ENCODE measurements around the gene TNNI3. TPM values are rescaled to one million over a fixed set of nuclear protein-coding genes. Genes with fewer than 3 reads are reported as not detected.

TNNI3 gene
- total RNA-seq, 2 experiments from 2014 or later = not detected

GRCh38 chr19:55117663-55118391 lies 39.7 kb downstream of the TNNI3 start:
- H3K4me1 ChIP-seq (ENCODE audit: insufficient read depth, low read length) = peaks cover 47% of the 10 kb centered on the region
- H3K4me3 ChIP-seq (ENCODE audit: low read length) = peak overlapping the region; percentile 60
- ATAC-seq (ENCODE audit: poor library complexity) (peak; percentile 89), DNase-seq (peak; percentile 91 to 99 (median 97))
- H3K27me3 ChIP-seq (ENCODE audit: control insufficient read depth in 1 of 2, insufficient read depth in 2 of 2, low read length in 2 of 2) = no peaks in the 10 kb centered on the region
- H3K27ac Mint-ChIP-seq = peak overlapping the region; percentile 85
- H3K27me3 Mint-ChIP-seq = no peaks in the 10 kb centered on the region
- H3K36me3 Mint-ChIP-seq (ENCODE audit: low read depth) = peaks cover 16% of the 10 kb centered on the region
- ChIA-PET POLR2A (interaction anchor here (0.6 to 2.1 kb wide), 17 partner anchors 29 to 669 kb away, joined by 3 to 11 read pairs (median 4); partner anchors contain the start of genes DNAAF3, FIZ1, HSPBP1 and KMT5C), CTCF (interaction anchor here (1.0 to 2.4 kb wide), 3 partner anchors 29 to 359 kb away, joined by 3 to 8 read pairs (median 5); partner anchors contain the start of gene ZNF628)
- intact Hi-C loops (cut with DNase I, micrococcal nuclease) = loop anchor here in 1 of 2 experiments (1.0 to 5.0 kb wide), 7 partner anchors 29 to 539 kb away; partner anchors contain the start of genes PPP6R1, RDH13 and U2AF2
- no peak for TF ChIP-seq CTCF (IDR thresholded peaks at IDR 0.05)
- no peak overlapping the region for H3K27ac ChIP-seq (ENCODE audit: low read depth in 1 of 2, low read length in 2 of 2)
- H3K9me3 ChIP-seq (ENCODE audit: control insufficient read depth in 1 of 2, insufficient read depth in 1 of 2, low read length in 2 of 2) = peaks cover 0 to 3% of the 10 kb centered on the region in 2 experiments
- H3K36me3 ChIP-seq (ENCODE audit: insufficient read depth, low read length) = peaks cover 9% of the 10 kb centered on the region
- peaks cover 37% of the 10 kb centered on the region for H3K4me1 Mint-ChIP-seq (ENCODE audit: low read depth)
- peak overlapping the region; percentile 92 for H3K4me3 Mint-ChIP-seq
- H3K9me3 Mint-ChIP-seq = no peaks in the 10 kb centered on the region

- TF ChIP-seq CTCF (IDR thresholded peaks at IDR 0.05) = no peak
- Mint-ChIP-seq H3K27ac (peak within 1 kb of the TSS; percentile 86), H3K27me3 (no peaks in the 10 kb centered on the region), H3K4me1 (ENCODE audit: low read depth) (peaks cover 37% of the 10 kb centered on the region), H3K36me3 (ENCODE audit: low read depth) (peaks cover 16% of the 10 kb centered on the region), H3K9me3 (no peaks in the 10 kb centered on the region), H3K4me3 (peak within 1 kb of the TSS; percentile 93)
- H3K4me3 ChIP-seq (ENCODE audit: low read length) = peak within 1 kb of the TSS; percentile 70
- peak within 1 kb of the TSS; percentile 27 to 44 for H3K27ac ChIP-seq (ENCODE audit: low read depth in 1 of 2, low read length in 2 of 2)
- H3K36me3 ChIP-seq (ENCODE audit: insufficient read depth, low read length) = peaks cover 17% of the 10 kb centered on the region
- ChIA-PET CTCF (interaction anchor here (1.0 to 2.4 kb wide), 3 partner anchors 29 to 360 kb away, joined by 3 to 8 read pairs (median 5); partner anchors contain the start of gene ZNF628), POLR2A (interaction anchor here (0.6 to 2.1 kb wide), 18 partner anchors 28 to 668 kb away, joined by 3 to 11 read pairs (median 4); partner anchors contain the start of genes DNAAF3, FIZ1, HSPBP1 and KMT5C)
- peak; percentile 19 for ATAC-seq (ENCODE audit: poor library complexity)
- no peaks in the 10 kb centered on the region for H3K27me3 ChIP-seq (ENCODE audit: control insufficient read depth in 1 of 2, insufficient read depth in 2 of 2, low read length in 2 of 2)
- intact Hi-C loops (cut with DNase I, micrococcal nuclease) = loop anchor here in 1 of 2 experiments (1.0 to 5.0 kb wide), 5 partner anchors 28 to 540 kb away; partner anchors contain the start of genes PPP6R1, RDH13 and U2AF2
- peaks cover 47% of the 10 kb centered on the region for H3K4me1 ChIP-seq (ENCODE audit: insufficient read depth, low read length)
- DNase-seq = peak in 1 of 14 experiments; percentile 55
- H3K9me3 ChIP-seq (ENCODE audit: control insufficient read depth in 1 of 2, insufficient read depth in 1 of 2, low read length in 2 of 2) = peaks cover 0 to 3% of the 10 kb centered on the region in 2 experiments
Measured at GRCh38 chr19:55116859-55117662, 40.5 kb downstream of the TNNI3 start, which contains the start of gene PPP1R12C. PPP1R12C (minus strand) TSS chr19:55117637; CDS start chr19:55117543, 94 bp downstream.
